Colon (tissue), 2 donors: Measurements from ENCODE around the gene LMOD1.
"Not testable (repeated sequence)": the region's sequence is repeated elsewhere in the genome, so short reads cannot be mapped to it uniquely, and the experiment has no call there.

Experiments
- FAIRE-seq: peaks from 2 replicates; lab custom pipeline; 2012; peaks lifted over from hg19 to GRCh38; lab: Jason Lieb, UNC
- donor health status: control.
- donor health status: control.

The LMOD1 gene

GRCh38 chr1:201861448-201861847 is 84.9 kb downstream of the LMOD1 start:
- no peak for FAIRE-seq

GRCh38 chr1:201859424-201859823 is 86.9 kb downstream of the LMOD1 start:
- FAIRE-seq = no peak

- not testable (repeated sequence) for FAIRE-seq
Measured at GRCh38 chr1:201856722-201857121, 89.6 kb downstream of the LMOD1 start.

- no peak for FAIRE-seq
Measured at GRCh38 chr1:201851949-201852348, 94.4 kb downstream of the LMOD1 start.

- FAIRE-seq = no peak
Measured at GRCh38 chr1:201850053-201850397, 96.3 kb downstream of the LMOD1 start.

GRCh38 chr1:201849372-201850052 is 96.8 kb downstream of the LMOD1 start:
- no peak for FAIRE-seq

GRCh38 chr1:201848230-201848629 is 98.1 kb downstream of the LMOD1 start:
- FAIRE-seq = no peak

GRCh38 chr1:201847150-201847549 is 99.2 kb downstream of the LMOD1 start:
- no peak for FAIRE-seq
